Ectodermal cell (in vitro differentiated cells): ENCODE results near the gene SNX27.

ENCODE experiments used
- H3K27ac ChIP-seq: 2 replicates; pipeline ENCODE4 v1.7.0; 2013; ENCODE audit warnings: mild to moderate bottlenecking, low read depth, low read length; ENCODE audit not compliant: insufficient read depth, poor library complexity, severe bottlenecking
- H3K27me3 ChIP-seq: 2 replicates; pipeline ENCODE4 v1.7.0; 2013; ENCODE audit warnings: mild to moderate bottlenecking, low read length; ENCODE audit not compliant: insufficient read depth, control insufficient read depth, poor library complexity, severe bottlenecking
- H3K36me3 ChIP-seq: one replicate; pipeline ENCODE4 v1.7.0; 2013; ENCODE audit warnings: low read length; ENCODE audit not compliant: control insufficient read depth, insufficient read depth
- H3K4me1 ChIP-seq: one replicate; pipeline ENCODE4 v1.7.0; 2013; ENCODE audit warnings: low read length; ENCODE audit not compliant: control insufficient read depth, insufficient read depth
- H3K4me3 ChIP-seq: 2 replicates; pipeline ENCODE4 v1.7.0; 2013; ENCODE audit warnings: low read depth, low read length, control low read depth; ENCODE audit not compliant: insufficient read depth
- H3K9me3 ChIP-seq: 2 replicates; pipeline ENCODE4 v1.7.0; 2013; ENCODE audit warnings: mild to moderate bottlenecking, low read length, moderate library complexity; ENCODE audit not compliant: control insufficient read depth
- WGBS, 2 experiments: methylation state at CpG; one replicate each; pipeline ENCODE4 v1.1.7; 2013; ENCODE audit warnings: missing lambda C conversion rate in 2 of 2; 5-methylcytosine and 5-hydroxymethylcytosine counted together

SNX27 gene

GRCh38 chr1:151708891-151709290 is 97.0 kb downstream of the SNX27 start:
- H3K4me1 ChIP-seq, result peaks cover 17% of the 10 kb centered on the region
- H3K27me3 ChIP-seq, result no peaks in the 10 kb centered on the region
- no peak overlapping the region for H3K4me3 ChIP-seq
- 88 to 92% methylated on average over 15 of the region's 15 CpGs for WGBS, 2 experiments
- H3K36me3 ChIP-seq, result no peaks in the 10 kb centered on the region
- no peaks in the 10 kb centered on the region for H3K9me3 ChIP-seq
- no peak overlapping the region for H3K27ac ChIP-seq

DNA sequence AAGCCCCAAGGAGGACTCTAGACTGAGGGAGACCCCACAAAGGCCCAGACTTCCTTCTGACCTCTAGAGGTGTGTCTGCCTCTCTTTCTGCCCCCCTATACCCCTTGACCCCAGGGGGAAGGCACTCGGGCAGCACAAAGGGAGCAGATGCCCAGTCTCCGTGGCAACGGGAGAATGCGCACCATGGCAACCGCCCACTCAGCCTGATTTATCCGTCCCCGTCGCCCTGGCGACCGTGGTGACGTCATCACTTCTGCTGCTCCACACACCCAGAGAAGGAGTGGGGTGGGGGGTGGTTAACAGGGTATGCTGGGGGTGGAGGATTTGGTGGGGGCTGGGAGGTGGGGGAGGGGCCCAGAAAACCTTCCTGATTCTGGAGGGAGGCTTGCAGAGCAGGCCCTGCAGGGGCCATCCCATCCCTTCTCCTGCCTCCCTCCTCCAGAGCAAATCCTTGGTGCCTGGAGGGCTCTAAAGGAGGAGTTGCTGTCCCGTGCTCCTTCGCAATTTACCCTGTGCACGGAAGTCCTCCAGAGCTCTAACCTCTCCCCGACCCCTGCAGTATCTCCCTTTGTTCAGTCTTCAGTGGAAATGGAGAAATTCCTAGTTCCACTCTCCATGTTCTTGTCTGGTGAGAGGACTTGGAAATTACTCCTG is 98.5 kb downstream of the SNX27 start:
- Histone ChIP-seq H3K36me3 (no peaks in the 10 kb centered on the region), H3K4me1 (peaks cover 19% of the 10 kb centered on the region), H3K4me3 (no peak overlapping the region), H3K9me3 (no peaks in the 10 kb centered on the region), H3K27me3 (no peaks in the 10 kb centered on the region), H3K27ac (peak overlapping the region; percentile 46)
- 46 to 52% methylated on average over 14 to 15 of the region's 15 CpGs for WGBS, 2 experiments

DNA sequence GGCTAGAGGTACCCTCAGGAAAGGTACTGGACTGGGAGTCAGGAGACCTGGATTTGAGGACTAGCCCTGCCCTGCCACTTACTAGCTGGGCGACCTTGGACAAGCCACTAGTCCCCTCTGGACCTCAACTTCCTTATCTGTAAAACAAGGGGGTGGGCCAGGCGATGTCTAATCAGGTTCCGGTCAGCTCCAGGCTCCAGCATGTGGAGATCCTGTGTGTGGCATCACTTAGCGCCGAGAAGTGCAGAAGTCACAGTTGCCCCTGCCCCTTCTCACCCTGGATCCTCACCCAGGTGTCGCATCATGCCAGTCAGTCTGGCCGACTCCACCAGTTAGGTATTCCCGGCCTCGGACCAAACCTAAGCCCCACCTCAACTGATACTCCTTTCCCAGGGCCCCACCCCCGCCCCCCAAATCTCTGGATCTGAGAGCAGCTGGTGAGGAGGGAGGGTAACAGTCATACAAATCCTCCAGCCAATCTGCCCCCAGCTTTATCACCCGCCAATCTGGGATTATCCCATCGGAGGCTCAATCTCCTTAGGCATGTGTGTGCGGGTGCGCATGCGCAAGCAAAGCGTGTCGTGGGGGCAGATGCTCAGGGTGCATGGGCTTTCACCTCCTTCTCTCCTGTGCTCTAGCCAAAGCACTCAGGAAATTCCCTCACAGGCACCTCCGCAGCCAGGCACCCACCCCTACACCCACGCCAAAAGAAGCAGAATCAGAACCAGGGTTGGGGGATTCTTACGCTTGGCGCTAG is 99.4 kb downstream of the SNX27 start:
- H3K27me3 ChIP-seq, result no peaks in the 10 kb centered on the region
- WGBS, 2 experiments, result 92 to 93% methylated on average over 20 to 21 of the region's 21 CpGs
- no peaks in the 10 kb centered on the region for H3K36me3 ChIP-seq
- peaks cover 26% of the 10 kb centered on the region for H3K4me1 ChIP-seq
- no peak overlapping the region for H3K27ac ChIP-seq
- H3K9me3 ChIP-seq, result no peaks in the 10 kb centered on the region
- H3K4me3 ChIP-seq, result no peak overlapping the region

- 84 to 86% methylated on average over 10 of the region's 10 CpGs for WGBS, 2 experiments
- no peaks in the 10 kb centered on the region for H3K27me3 ChIP-seq
- peaks cover 31% of the 10 kb centered on the region for H3K4me1 ChIP-seq
- H3K27ac ChIP-seq, result no peak overlapping the region
- no peak overlapping the region for H3K4me3 ChIP-seq
- no peaks in the 10 kb centered on the region for H3K36me3 ChIP-seq
- no peaks in the 10 kb centered on the region for H3K9me3 ChIP-seq
Measured at GRCh38 chr1:151711951-151712350, 100.1 kb downstream of the SNX27 start.

DNA sequence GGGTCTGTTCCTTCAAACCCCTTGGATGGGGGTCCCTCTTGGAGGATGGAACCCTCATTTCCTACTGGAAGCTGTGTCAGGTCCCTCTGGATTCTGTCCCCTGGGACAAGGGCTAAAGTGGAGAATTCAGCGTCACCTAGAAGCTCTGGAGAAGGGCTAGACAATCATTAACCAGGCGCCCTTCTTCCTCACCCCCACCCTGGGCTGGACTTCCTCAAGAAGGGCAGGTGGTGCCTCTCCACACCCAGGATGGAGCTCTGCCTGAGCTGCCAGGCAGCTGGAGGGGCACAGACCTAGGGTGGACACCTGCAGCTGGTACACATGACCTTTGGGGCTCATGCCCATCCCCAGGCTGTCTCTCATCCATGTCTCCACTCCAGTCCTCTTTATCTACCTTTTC is 101.2 kb downstream of the SNX27 start:
- Histone ChIP-seq H3K27me3 (peaks cover 10% of the 10 kb centered on the region), H3K4me1 (peaks cover 38% of the 10 kb centered on the region), H3K27ac (no peak overlapping the region)

GRCh38 chr1:151713874-151714273 is 102.0 kb downstream of the SNX27 start:
- Histone ChIP-seq H3K27ac (no peak overlapping the region), H3K36me3 (no peaks in the 10 kb centered on the region), H3K27me3 (peaks cover 18% of the 10 kb centered on the region), H3K4me3 (no peak overlapping the region), H3K4me1 (peaks cover 47% of the 10 kb centered on the region), H3K9me3 (no peaks in the 10 kb centered on the region)
- WGBS, 2 experiments, result 83 to 90% methylated on average over 2 of the region's 2 CpGs

More for the DNA sequence above, 101.2 kb downstream of the SNX27 start:
- WGBS, 2 experiments, result 97% methylated on average over 2 of the region's 2 CpGs
- Histone ChIP-seq H3K9me3 (no peaks in the 10 kb centered on the region), H3K36me3 (no peaks in the 10 kb centered on the region), H3K4me3 (no peak overlapping the region)

DNA sequence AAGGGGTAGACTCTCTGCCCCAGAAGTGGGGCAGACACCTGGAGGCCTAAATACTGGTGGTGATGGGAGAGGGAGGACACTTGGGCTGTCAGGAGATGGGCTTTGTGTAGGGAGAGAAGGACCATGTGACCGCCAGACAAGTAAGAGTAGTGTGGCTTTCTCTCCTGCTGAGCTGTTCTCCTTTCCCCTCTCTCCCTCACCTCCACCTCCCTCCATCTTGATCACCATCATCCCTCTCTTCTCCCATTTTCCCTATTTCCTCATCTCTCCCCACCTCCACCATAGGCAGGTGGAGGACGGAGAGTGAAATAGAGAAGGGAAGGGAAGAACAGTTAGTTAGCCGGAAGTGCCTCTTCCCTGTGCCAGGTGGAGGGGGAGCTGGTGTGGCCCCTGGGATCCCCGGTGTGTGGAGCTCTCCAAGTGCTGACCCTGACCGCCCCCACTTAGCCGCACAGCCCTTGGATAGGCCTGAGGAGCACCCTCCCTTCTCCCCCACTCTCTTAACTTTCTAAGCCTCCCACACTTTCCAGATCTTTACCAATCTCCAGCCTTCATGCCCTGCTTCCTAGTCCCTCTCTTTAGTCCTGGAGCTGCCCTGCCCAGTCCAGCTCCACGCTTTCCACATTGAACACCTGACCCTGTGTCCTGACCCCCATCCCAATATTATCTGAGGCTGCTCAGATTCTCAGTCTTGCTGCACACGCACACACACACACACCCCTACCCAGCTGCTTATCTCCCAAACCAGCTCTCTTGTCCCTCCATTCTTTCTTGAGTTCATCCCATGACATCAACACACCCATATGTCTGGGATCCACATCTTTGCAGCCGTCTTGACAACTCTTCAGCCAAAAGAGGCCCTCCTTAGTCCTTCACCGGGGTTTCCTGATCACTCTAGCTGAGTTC is 103.2 kb downstream of the SNX27 start:
- Histone ChIP-seq H3K36me3 (no peaks in the 10 kb centered on the region), H3K4me3 (no peak overlapping the region), H3K9me3 (no peaks in the 10 kb centered on the region), H3K27me3 (peaks cover 27% of the 10 kb centered on the region), H3K4me1 (peaks cover 47% of the 10 kb centered on the region), H3K27ac (no peak overlapping the region)
- 74 to 80% methylated on average over 9 to 10 of the region's 10 CpGs for WGBS, 2 experiments

DNA sequence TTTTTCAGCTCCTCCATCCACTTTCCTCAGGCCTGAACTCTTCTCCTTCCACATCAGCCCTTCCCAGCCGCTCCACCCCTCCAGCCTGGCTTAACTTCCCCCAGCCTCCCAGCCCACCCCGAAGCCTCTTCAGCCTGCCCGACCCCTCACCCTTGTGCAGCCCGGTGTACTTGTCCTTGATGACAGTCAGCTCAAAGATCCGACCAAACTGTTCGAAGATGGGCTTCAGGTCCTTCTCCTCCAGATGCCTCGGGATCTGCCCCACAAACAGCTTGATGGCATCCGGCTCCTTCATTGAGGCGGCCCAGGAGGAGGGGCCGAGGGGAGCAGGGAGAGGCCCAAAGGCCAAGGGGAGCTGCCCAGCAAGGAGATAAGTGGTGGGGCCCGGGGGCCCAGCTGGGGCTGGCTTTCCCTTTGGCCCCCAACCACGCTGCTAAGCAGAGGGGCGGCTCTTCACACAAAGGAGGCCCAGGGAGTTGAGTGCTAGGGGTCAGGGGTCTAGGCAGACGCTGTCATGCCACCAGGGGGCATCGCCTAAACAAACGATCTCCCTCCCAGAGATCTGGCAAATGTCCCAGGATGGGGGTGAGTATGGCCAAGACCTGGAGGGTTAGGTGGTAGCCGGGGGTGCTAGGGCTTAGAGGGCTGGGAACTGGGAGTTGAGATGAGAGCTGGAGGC is 104.0 kb downstream of the SNX27 start:
- 25 to 29% methylated on average over 17 of the region's 17 CpGs for WGBS, 2 experiments
- no peaks in the 10 kb centered on the region for H3K9me3 ChIP-seq
- H3K4me3 ChIP-seq, result peak overlapping the region; percentile 41
- H3K36me3 ChIP-seq, result no peaks in the 10 kb centered on the region
- no peak overlapping the region for H3K27ac ChIP-seq
- H3K27me3 ChIP-seq, result peaks cover 27% of the 10 kb centered on the region
- H3K4me1 ChIP-seq, result peaks cover 50% of the 10 kb centered on the region

DNA sequence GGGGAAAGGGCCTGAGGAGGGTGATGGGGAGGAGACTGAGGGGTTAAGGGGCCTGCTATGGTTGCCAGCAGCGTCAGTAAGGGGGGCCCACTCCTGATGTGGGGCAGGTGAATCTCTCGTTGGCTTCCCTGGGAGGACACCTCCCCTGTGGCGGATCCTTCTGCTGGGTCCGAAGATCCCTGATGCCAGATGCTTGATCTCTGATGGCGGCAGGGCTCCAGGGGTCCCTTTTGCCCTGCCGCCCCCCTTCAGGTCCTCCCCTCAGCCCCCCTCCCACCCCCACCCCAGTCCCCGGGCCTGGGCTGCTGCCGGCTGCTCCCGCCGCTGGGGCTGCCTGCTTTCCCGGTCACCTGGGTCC is 104.5 kb downstream of the SNX27 start:
- H3K27me3 ChIP-seq, result peaks cover 28% of the 10 kb centered on the region
- WGBS, 2 experiments, result 0% methylated on average over 10 to 11 of the region's 11 CpGs
- H3K9me3 ChIP-seq, result no peaks in the 10 kb centered on the region
- H3K4me1 ChIP-seq, result peaks cover 50% of the 10 kb centered on the region
- no peak overlapping the region for H3K27ac ChIP-seq
- no peaks in the 10 kb centered on the region for H3K36me3 ChIP-seq
- peak overlapping the region; percentile 41 for H3K4me3 ChIP-seq
